ENCODE results near the gene MYMK. TPM values are rescaled to one million over a fixed set of nuclear protein-coding genes. Genes with fewer than 3 reads are reported as not detected.

The MYMK gene
- total RNA-seq, 1 donor from 2014 or later, result not detected

GRCh38 chr9:133561976-133562554, 37.3 kb upstream of the MYMK start:
- Histone ChIP-seq H3K27ac (no peak overlapping the region), H3K36me3 (no peaks in the 10 kb centered on the region)

GRCh38 chr9:133560944-133561343, 36.2 kb upstream of the MYMK start:
- intact Hi-C loops (cut with DNase I), result no loop called here
- no peak for TF ChIP-seq CTCF (IDR thresholded peaks at IDR 0.05)
- no peak for TF ChIP-seq POLR2A (IDR thresholded peaks at IDR 0.05)
- no peak for TF ChIP-seq POLR2AphosphoS5 (IDR thresholded peaks at IDR 0.05; ENCODE audit: insufficient read depth in 1 of 2, low read depth in 1 of 2)
- H3K36me3 ChIP-seq, result no peaks in the 10 kb centered on the region
- no peak for DNase-seq (ENCODE audit: extremely low spot score in 2 of 2)
- peaks cover 7% of the 10 kb centered on the region for H3K4me1 ChIP-seq
- no peak overlapping the region for H3K27ac ChIP-seq
- no peaks in the 10 kb centered on the region for H3K9me3 ChIP-seq
- H3K4me3 ChIP-seq, result no peak overlapping the region
- H3K27me3 ChIP-seq, result no peaks in the 10 kb centered on the region

More at GRCh38 chr9:133561976-133562554, 37.3 kb upstream of the MYMK start:
- no peak for DNase-seq (ENCODE audit: extremely low spot score in 2 of 2)
- Histone ChIP-seq H3K4me1 (peaks cover 7% of the 10 kb centered on the region), H3K4me3 (no peak overlapping the region), H3K9me3 (no peaks in the 10 kb centered on the region), H3K27me3 (no peaks in the 10 kb centered on the region)
- no peak for TF ChIP-seq POLR2AphosphoS5 (IDR thresholded peaks at IDR 0.05; ENCODE audit: insufficient read depth in 1 of 2, low read depth in 1 of 2)
- intact Hi-C loops (cut with DNase I), result no loop called here

DNA sequence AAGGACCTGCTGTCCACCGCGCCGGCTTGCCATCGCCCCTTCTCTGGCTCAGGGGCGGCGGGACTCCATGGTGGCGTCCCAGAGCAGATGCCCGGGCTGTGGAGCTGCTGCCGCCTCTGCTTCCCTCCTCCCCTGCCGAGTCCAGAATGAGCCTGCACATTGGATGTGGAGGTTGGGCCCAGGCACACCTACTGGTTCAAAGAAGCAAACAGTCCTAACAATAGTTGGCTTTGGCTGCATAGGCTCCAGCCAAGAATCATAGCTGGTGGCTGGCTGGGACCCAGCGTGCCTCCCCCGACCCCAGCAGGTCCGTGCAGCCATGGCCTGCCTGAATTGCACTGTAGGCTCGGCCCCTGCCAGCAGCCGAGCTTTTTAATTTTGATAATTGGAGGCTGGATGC, 35.6 kb upstream of the MYMK start:
- Histone ChIP-seq H3K27ac (no peak overlapping the region), H3K9me3 (no peaks in the 10 kb centered on the region), H3K27me3 (no peaks in the 10 kb centered on the region), H3K36me3 (no peaks in the 10 kb centered on the region), H3K4me3 (no peak overlapping the region), H3K4me1 (peaks cover 7% of the 10 kb centered on the region)
- no peak for DNase-seq (ENCODE audit: extremely low spot score in 2 of 2)
- no peak for TF ChIP-seq POLR2AphosphoS5 (IDR thresholded peaks at IDR 0.05; ENCODE audit: insufficient read depth in 1 of 2, low read depth in 1 of 2)
- no peak for TF ChIP-seq CTCF (IDR thresholded peaks at IDR 0.05)
- no peak for TF ChIP-seq POLR2A (IDR thresholded peaks at IDR 0.05)
- intact Hi-C loops (cut with DNase I), result no loop called here

DNA sequence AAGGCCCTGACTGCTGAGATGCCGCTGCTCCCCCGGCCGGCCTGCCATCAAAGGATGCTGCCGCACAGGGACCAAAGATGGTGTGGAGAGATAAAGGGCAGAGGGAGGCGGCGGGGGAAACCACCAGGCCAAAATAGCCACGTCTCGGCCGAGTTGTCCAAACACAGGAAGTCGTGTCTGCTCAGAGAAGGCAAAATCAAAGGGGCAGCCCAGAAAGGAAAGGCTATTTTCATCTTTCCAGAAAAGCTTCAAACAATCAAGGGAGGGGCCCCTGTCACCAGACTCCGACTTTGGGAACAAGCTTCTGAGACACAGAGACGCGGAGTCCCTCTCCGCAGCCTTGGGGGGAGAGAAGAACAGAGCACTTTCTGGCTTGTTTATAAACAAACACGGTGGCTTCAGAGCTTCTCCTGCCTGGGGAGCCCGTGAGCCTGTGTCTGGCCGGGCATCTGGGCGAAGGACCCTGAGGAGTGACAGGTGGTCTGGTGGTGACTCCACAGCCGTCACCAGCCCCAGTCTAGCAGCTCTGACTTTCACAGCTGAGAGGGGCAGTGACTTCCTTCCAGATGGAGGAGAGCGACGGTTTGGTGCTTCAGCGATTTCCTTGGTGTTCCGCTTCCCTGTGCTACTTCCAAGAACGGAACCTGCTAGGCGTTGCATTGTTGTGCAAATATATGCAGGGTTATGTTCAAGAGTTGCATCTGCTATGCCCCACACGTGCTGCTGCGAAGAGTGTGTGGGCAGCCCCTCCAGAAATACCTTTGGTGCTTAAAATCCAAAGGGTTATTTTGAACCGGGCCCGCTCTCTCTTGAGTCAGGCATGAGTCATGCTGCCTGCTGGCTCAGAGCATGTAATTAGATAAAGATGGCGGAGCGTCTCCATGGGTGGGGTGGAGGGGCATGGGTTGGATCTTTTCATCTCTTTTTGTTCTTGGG, 33.7 kb upstream of the MYMK start:
- Histone ChIP-seq H3K4me3 (no peak overlapping the region), H3K4me1 (peaks cover 5% of the 10 kb centered on the region)
- no peak for DNase-seq (ENCODE audit: extremely low spot score in 2 of 2)

DNA sequence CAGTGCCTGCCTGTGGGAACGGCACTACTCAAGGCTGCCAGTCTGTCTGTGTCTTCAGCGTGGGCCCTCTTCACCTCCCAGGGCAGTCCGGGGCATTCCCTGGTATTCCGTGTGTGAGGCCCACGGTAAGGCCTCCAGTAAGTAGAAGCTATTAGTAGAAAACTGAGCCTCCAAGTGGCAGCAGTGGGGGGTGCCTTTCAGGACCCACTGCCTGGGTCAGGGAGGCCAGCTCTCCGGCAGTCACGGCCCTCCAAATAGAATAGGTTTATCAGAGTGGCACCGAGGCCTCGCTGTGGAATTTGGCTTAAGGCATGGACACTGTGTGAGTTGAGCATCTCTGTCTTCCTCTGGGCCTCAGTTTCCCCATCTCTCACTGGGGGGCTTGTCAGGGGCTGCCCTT, 32.8 kb upstream of the MYMK start:
- no peaks in the 10 kb centered on the region for H3K9me3 ChIP-seq
- intact Hi-C loops (cut with DNase I), result no loop called here
- no peaks in the 10 kb centered on the region for H3K27me3 ChIP-seq
- H3K4me3 ChIP-seq, result no peak overlapping the region
- DNase-seq (ENCODE audit: extremely low spot score in 2 of 2), result no peak
- H3K27ac ChIP-seq, result no peak overlapping the region
- no peaks in the 10 kb centered on the region for H3K36me3 ChIP-seq
- TF ChIP-seq POLR2AphosphoS5 (IDR thresholded peaks at IDR 0.05; ENCODE audit: insufficient read depth in 1 of 2, low read depth in 1 of 2) (no peak), CTCF (IDR thresholded peaks at IDR 0.05) (no peak), POLR2A (IDR thresholded peaks at IDR 0.05) (no peak)
- H3K4me1 ChIP-seq, result no peaks in the 10 kb centered on the region

More for the DNA sequence above, 33.7 kb upstream of the MYMK start:
- TF ChIP-seq POLR2A (IDR thresholded peaks at IDR 0.05) (no peak), CTCF (IDR thresholded peaks at IDR 0.05) (no peak), POLR2AphosphoS5 (IDR thresholded peaks at IDR 0.05; ENCODE audit: insufficient read depth in 1 of 2, low read depth in 1 of 2) (no peak)
- H3K36me3 ChIP-seq, result no peaks in the 10 kb centered on the region
- peak overlapping the region; percentile 7 for H3K27ac ChIP-seq
- intact Hi-C loops (cut with DNase I), result no loop called here
- no peaks in the 10 kb centered on the region for H3K9me3 ChIP-seq
- H3K27me3 ChIP-seq, result no peaks in the 10 kb centered on the region
